T-helper 17 cell (primary cell): ENCODE results near the gene CDH4. TPM values are rescaled to one million over a fixed set of nuclear protein-coding genes. Genes with fewer than 3 reads are reported as not detected.
A peak's percentile ranks its signal among the peaks of the same experiment; 100 is the strongest.

Experiments
- ATAC-seq: fragments of 150-1000 bp; cut with Tn5 transposase; 2 replicates; pipeline ENCODE4 v1.10.0; 2021; ENCODE audit warnings: mild to moderate bottlenecking, moderate library complexity
- DNase-seq, 3 donors: peaks; one replicate each; pipeline versions ENCODE4 v3.0.0 to v3.0.0-alpha.2; 2020 to 2021
- H3K9me3 ChIP-seq: one replicate; pipeline ENCODE4 v1.7.0; 2013; ENCODE audit warnings: low read length, mild to moderate bottlenecking; ENCODE audit not compliant: control insufficient read depth, poor library complexity, severe bottlenecking
- H3K27ac Mint-ChIP-seq: one replicate; pipeline ENCODE4 v1.8.0; 2022; ENCODE audit warnings: mild to moderate bottlenecking, moderate library complexity, mixed read lengths
- H3K27me3 Mint-ChIP-seq: one replicate; pipeline ENCODE4 v1.8.0; 2022; ENCODE audit warnings: mixed read lengths
- H3K36me3 Mint-ChIP-seq: one replicate; pipeline ENCODE4 v1.8.0; 2022; ENCODE audit warnings: low read depth, mixed read lengths
- H3K4me1 Mint-ChIP-seq: one replicate; pipeline ENCODE4 v1.8.0; 2022; ENCODE audit warnings: mild to moderate bottlenecking, mixed read lengths
- H3K4me3 Mint-ChIP-seq: one replicate; pipeline ENCODE4 v1.8.0; 2022; ENCODE audit warnings: mild to moderate bottlenecking, moderate library complexity, mixed read lengths
- total RNA-seq, 4 donors: library from RNA in 2 of 4; stranded (reverse) in 2 of 4; gene quantifications; one replicate each; pipeline ENCODE4 v1.2.3 and lab custom pipeline; 2022 to 2026

Gene CDH4
- total RNA-seq, 2 donors from 2014 or later: 0.55 to 0.67 TPM

DNA sequence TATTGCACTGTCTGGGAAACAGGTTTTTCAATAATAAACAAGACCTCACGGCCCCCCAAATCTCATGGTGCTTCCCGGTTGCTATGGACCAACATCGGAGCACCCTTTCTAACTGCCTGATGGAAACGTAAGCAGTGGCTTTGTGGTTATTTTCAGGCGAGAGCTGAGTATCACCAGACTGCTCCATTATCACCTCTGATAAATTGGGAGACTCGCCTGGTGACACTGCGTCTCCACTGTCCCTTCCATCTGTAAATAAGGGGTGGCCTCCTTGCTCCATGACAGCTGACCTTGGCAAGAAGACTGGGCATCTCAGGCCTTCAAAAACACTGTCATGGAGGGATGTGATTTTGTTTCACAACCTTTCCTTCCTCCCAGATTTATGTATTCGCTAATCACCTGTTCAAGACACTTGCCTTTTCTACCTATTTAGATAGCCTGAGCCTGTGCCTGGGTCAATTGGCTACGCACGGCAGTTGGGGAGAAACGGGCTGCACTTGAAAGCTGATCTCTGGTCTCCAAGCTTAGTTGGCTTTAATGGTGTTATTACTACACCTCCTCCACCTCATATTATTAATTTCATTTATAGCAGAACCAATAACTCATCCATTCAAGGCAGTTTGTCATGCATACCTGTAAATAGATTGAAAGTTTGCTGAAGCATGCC, 17.7 kb upstream of the CDH4 start:
- Mint-ChIP-seq H3K27ac (no peak overlapping the region), H3K27me3 (peaks cover 15% of the 10 kb centered on the region), H3K36me3 (no peaks in the 10 kb centered on the region), H3K4me1 (no peaks in the 10 kb centered on the region), H3K4me3 (no peak overlapping the region)
- DNase-seq: no peak
- ATAC-seq: no peak
- H3K9me3 ChIP-seq: no peaks in the 10 kb centered on the region

DNA sequence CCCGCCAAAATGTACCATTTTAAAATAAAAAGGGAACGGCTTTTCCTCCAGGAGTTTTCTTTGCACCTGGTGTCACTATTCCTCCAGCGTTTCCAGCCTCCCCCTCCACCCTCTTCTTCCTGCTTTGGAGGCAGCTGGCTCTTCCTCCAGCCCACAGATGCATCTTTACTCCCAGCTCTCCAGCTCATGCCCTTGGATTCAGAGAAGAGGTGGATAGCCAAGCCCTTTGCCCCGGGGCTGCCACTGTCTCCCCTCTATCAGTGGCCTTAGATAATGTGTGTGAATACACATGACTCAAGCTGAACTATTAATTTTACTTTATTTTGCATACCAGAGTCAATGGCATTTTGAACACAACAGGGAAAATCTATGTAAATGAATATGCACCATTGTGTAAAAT, 15.3 kb upstream of the CDH4 start:
- H3K27me3 Mint-ChIP-seq: peaks cover 22% of the 10 kb centered on the region
- no peak for ATAC-seq

DNA sequence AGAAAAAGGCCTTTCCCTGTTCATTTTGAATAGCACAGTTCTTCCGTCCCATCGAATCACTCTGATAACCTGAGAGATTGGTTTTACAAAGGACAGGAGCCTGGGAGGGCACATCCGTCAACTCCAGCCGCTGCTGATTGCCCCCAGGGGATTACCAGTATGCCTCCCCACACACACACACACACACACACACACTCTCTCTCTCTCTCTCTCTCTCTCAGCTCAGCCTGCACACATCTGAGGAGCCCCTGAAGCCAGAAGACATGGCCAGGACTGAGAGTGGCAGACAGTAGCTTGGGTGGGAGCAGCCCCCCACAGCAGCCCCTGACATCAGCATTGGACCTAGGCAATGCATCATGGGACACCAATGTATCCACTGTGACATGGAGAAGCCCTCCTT, 13.2 kb upstream of the CDH4 start:
- ATAC-seq (no peak), DNase-seq (no peak)
- H3K27me3 Mint-ChIP-seq: peaks cover 22% of the 10 kb centered on the region
- H3K36me3 Mint-ChIP-seq: no peaks in the 10 kb centered on the region
- no peak overlapping the region for H3K4me3 Mint-ChIP-seq
- H3K9me3 ChIP-seq: no peaks in the 10 kb centered on the region
- no peak overlapping the region for H3K27ac Mint-ChIP-seq
- H3K4me1 Mint-ChIP-seq: no peaks in the 10 kb centered on the region

More for the DNA sequence above, 15.3 kb upstream of the CDH4 start:
- H3K9me3 ChIP-seq: no peaks in the 10 kb centered on the region
- H3K36me3 Mint-ChIP-seq: no peaks in the 10 kb centered on the region
- no peak overlapping the region for H3K4me3 Mint-ChIP-seq
- no peaks in the 10 kb centered on the region for H3K4me1 Mint-ChIP-seq
- no peak for DNase-seq
- H3K27ac Mint-ChIP-seq: no peak overlapping the region

DNA sequence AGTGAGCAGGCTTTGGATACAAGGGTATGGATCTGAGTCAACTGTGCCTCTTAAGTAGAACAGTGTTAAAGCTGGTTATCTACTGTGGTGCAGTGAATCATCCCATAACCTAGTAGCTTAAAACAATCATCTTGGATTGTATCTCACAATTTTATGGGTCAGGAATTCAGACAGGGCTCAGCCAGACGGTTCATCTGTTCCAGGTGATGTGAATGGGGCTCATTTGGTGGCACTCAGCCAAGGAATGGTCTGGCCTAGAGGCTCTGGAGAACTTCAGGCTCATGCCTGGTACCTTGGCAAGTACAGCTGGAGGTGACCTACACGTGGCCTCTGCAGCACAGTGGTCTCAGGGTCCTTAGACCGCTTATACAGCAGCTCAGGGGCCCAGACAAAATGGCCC, 11.2 kb upstream of the CDH4 start:
- no peaks in the 10 kb centered on the region for H3K9me3 ChIP-seq
- Mint-ChIP-seq H3K27ac (no peak overlapping the region), H3K27me3 (peaks cover 21% of the 10 kb centered on the region), H3K4me1 (no peaks in the 10 kb centered on the region), H3K36me3 (no peaks in the 10 kb centered on the region), H3K4me3 (no peak overlapping the region)
- DNase-seq (no peak), ATAC-seq (no peak)

DNA sequence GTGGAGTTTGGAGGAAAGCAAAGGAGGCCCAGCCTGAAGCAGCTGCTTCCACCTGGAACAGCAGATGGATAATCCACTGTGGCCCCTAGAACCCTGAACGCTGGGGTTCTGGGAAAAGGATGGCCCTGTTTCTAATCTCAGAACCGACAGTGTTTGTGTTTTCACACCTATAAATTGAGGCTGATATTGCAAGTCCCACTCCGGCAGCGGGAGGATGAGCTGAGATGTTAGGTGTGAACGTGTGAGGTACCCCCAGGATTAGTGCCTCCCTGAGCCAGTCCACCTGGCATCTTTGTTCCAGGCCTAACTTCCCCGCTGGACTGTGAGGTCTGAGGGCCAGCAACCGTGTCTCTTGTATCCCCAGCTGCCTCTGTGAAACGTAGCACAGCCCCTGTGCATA, 7.8 kb upstream of the CDH4 start:
- no peaks in the 10 kb centered on the region for H3K9me3 ChIP-seq
- no peak for DNase-seq
- Mint-ChIP-seq H3K4me3 (no peak overlapping the region), H3K36me3 (no peaks in the 10 kb centered on the region), H3K27me3 (peaks cover 43% of the 10 kb centered on the region), H3K4me1 (peaks cover 2% of the 10 kb centered on the region), H3K27ac (no peak overlapping the region)
- ATAC-seq: no peak

DNA sequence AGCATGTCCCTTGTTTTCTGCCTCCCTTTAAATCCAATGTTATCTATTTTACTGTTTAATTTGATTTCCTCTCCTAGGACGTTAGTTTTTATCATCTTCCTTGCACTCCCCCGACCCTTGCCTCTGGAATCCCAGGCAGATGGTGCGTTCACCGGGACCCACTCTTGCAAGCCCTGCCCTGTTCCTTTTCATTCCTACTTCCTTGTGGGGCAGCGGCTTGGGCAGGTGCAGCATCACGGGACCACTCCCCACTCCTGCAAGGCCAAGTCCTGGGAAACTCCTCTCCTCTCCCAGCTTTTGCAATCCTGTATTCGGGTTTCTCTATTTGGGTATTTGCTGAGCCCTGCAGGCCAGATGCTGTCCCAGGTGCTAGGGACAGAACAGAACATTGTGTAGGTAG, 5.8 kb upstream of the CDH4 start:
- Mint-ChIP-seq H3K4me1 (peaks cover 2% of the 10 kb centered on the region), H3K36me3 (no peaks in the 10 kb centered on the region), H3K27me3 (peaks cover 51% of the 10 kb centered on the region), H3K4me3 (no peak overlapping the region), H3K27ac (no peak overlapping the region)
- no peak for ATAC-seq
- DNase-seq: no peak
- no peaks in the 10 kb centered on the region for H3K9me3 ChIP-seq

DNA sequence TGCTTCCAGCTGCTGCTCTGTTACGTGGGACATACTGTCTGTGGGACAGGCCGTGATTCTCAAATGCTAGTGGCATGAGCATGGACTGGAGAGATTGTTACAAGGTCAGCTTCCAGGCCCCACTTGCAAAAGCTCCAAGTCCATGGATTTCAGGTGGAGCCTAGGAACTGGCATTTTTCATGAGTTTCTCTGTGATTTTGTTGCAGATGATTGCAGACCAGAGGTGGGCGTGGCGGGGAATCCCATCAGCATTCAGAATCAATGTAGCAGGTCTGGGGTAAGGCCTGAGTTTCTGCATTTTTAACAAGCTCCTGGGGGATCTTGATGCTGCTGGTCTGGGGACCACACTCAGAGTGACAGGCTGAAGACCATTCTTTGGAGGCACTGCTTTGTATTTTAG, 2.4 kb upstream of the CDH4 start:
- DNase-seq (no peak), ATAC-seq (no peak)
- H3K4me1 Mint-ChIP-seq: peaks cover 6% of the 10 kb centered on the region
- peaks cover 3% of the 10 kb centered on the region for H3K36me3 Mint-ChIP-seq
- H3K4me3 Mint-ChIP-seq: no peak overlapping the region
- H3K27me3 Mint-ChIP-seq: peaks cover 62% of the 10 kb centered on the region
- H3K9me3 ChIP-seq: no peaks in the 10 kb centered on the region
- H3K27ac Mint-ChIP-seq: no peak overlapping the region

DNA sequence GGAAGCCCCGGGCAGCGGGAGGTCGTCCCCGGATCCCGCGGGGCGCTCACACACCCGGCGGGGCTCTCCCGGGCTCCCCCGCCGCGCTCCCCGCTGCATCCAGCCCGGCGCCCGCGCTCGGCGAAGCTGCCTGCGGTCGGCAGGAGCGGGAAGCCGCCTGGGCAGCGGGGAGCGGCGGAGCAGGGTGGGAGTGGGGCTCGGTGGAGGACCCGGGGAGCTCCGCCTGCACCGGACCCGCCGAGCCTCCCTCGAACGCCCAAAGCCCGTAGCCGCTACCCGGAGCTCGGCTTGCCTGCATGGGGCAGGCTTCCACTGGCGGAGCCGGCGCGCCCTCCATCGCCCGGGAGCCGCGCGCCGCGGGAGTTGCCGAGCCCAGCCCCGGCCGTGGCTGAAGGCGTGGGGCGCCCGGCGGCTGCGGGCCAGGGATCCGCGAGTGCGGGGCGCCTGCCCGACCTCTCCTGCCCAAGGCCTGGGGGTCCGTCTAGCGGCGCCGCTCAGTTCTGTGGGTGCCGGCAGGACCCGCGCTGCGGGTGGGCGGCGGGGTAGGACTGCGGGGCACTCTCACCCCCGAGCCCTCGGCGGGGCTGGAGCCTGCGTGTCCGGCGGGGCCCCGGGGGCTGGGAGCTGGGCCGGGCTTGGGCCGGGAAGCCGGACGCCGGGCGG, 671 bp downstream of the CDH4 start:
- Mint-ChIP-seq H3K27ac (no peak overlapping the region), H3K4me3 (no peak overlapping the region), H3K36me3 (peaks cover 3% of the 10 kb centered on the region), H3K4me1 (peaks cover 4% of the 10 kb centered on the region), H3K27me3 (peaks cover 75% of the 10 kb centered on the region)
- no peak for ATAC-seq
- no peaks in the 10 kb centered on the region for H3K9me3 ChIP-seq
- no peak for DNase-seq

DNA sequence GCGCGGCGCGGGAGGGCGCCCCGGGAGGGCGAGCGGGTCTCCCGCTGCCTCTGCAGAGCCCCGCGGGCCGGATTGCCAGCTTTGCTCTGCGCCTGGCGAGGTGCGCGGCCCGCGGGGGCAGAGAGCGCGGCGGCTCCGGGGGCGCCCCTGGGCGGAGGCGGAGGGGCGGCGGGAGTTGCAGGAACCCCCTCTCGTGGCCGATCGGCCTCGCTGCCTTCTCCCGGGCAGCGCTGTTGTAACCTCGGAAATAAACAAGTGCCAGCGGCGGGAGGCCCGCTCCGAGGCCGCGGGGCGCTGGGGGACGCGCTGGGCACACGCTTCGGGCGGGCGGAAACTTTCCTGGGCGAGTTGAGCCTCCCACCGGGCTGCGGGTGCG, 1.2 kb downstream of the CDH4 start:
- Mint-ChIP-seq H3K4me3 (no peak overlapping the region), H3K36me3 (peaks cover 3% of the 10 kb centered on the region), H3K4me1 (peaks cover 4% of the 10 kb centered on the region), H3K27me3 (peaks cover 70% of the 10 kb centered on the region), H3K27ac (no peak overlapping the region)
- ATAC-seq (no peak), DNase-seq (no peak)
- no peaks in the 10 kb centered on the region for H3K9me3 ChIP-seq

DNA sequence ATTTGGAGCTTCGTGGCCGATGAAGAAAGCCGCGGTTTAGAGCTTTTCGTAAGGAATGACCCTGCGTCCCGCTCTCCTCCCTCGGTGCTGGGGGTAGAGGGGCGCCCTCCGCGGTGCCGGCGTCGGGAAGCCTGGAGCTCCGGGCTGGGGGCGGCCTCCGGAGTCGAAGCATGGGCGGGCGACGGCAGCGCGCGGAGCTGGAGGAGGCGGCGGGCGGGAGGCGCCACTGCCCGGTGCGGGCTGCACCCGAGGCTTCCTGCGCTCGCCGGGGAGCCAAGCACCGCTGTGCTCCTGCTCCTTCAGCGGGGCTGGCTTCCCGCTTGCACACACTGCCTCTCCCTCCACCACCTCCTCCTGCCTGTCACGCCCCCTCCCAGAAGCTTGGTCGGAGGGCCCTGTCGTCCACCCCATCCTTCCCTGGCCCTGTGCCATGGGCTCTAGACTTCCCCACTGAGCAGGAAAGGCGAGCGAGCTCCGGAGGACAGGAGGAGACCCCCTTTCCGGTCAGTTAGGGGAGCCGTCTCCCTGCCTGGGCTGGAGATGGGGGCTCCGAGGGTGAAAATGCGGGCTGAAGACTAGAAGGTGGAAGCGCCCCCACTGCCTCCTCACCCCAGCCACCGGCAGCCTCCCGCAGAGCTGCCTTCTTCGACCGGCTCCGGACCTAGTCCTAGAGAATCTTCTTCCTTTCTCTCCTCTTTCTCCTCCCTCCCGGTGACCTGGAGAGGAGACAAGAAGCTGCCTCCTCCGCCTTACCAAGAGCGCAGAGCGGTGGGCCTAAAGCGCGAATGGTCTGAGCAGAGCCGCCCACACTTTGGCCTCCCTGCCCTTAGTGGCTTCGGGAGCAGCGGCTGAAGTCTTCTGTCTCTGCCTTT, 1.8 kb downstream of the CDH4 start:
- DNase-seq (no peak), ATAC-seq (no peak)
- H3K4me1 Mint-ChIP-seq: peaks cover 4% of the 10 kb centered on the region
- H3K27me3 Mint-ChIP-seq: peaks cover 66% of the 10 kb centered on the region
- H3K9me3 ChIP-seq: no peaks in the 10 kb centered on the region
- no peak overlapping the region for H3K27ac Mint-ChIP-seq
- H3K4me3 Mint-ChIP-seq: peak overlapping the region; percentile 67
- peaks cover 3% of the 10 kb centered on the region for H3K36me3 Mint-ChIP-seq

DNA sequence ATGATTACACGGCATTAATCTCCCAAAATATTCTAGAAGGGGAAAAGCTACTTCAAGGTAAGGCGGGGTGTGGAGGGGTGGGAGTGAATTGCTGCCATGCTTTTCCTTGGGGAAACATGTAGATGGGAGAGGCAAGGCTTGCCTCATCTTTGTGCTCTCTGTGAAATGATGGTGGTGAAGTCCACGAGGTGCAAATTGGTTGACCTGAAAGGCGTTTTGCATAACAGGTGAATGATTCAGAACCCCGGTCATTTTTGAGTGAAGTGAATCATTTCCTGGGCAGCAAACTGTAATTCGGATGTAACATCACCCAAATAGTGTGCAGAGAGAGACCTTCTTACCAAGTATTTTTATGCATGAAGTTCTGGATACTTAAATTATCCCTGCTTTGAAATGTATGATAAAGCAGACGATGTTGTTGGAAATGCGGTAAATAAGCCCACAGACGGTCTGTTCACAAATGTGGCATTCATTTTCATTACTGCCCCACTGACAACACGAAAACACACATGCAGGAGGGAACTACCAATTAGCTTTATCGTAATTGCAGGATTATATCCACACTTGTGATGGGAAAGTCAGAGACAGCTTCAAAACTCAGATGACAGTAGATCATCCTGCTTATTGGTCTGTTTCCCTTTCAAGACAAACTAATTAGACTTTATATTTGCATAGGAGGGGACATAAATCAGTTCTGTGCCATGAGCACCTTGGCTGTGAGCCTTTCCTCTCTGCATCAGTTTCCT, 3.0 kb downstream of the CDH4 start:
- H3K27ac Mint-ChIP-seq: no peak overlapping the region
- H3K27me3 Mint-ChIP-seq: peaks cover 54% of the 10 kb centered on the region
- peaks cover 4% of the 10 kb centered on the region for H3K4me1 Mint-ChIP-seq
- H3K36me3 Mint-ChIP-seq: peaks cover 3% of the 10 kb centered on the region
- H3K9me3 ChIP-seq: no peaks in the 10 kb centered on the region
- ATAC-seq (no peak), DNase-seq (no peak)
- no peak overlapping the region for H3K4me3 Mint-ChIP-seq

DNA sequence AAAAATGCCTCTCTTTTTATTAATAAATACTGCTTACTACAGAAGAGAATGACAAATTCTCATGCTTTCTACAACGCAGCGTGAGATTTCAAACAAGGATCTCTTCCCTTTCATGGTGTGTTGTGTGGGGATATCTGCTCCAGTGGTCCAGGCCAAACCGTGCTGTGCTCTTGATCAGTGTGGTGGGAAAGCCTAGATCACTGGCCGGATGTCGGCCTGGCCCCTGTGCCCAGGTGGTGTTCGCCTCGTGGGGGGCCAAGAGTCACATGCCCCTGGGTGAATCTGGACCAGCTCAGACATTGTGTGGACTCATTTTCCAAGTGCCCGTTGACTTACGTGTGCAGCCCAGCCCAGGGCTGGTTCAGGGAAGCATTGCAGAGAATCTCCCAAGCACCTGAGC, 4.3 kb downstream of the CDH4 start:
- H3K4me3 Mint-ChIP-seq: no peak overlapping the region
- H3K9me3 ChIP-seq: no peaks in the 10 kb centered on the region
- H3K27ac Mint-ChIP-seq: no peak overlapping the region
- peaks cover 3% of the 10 kb centered on the region for H3K36me3 Mint-ChIP-seq
- ATAC-seq (no peak), DNase-seq (no peak)
- peaks cover 4% of the 10 kb centered on the region for H3K4me1 Mint-ChIP-seq
- peaks cover 43% of the 10 kb centered on the region for H3K27me3 Mint-ChIP-seq

DNA sequence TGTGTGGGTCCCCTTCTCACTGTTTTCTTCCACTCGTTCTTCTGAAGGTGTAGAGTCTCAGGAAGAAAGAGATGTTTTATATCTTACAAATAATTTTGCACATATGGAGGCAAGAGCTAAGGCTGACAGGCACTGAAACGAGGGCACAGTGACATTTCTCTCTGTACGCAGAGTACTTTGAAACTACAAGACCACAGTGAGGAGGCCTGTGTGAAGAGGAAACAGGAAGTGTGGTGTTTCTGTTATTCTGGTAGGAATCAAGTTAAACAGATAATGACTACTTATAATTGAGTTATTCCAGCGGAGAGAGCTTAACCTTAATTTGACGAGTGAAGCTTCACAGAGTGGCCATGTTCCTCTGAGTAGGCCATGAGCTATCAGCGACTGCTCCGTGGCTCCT, 4.8 kb downstream of the CDH4 start:
- DNase-seq: no peak
- H3K9me3 ChIP-seq: no peaks in the 10 kb centered on the region
- H3K27me3 Mint-ChIP-seq: peaks cover 43% of the 10 kb centered on the region
- peaks cover 3% of the 10 kb centered on the region for H3K36me3 Mint-ChIP-seq
- ATAC-seq: no peak
- H3K4me3 Mint-ChIP-seq: no peak overlapping the region
- H3K4me1 Mint-ChIP-seq: peaks cover 4% of the 10 kb centered on the region
- H3K27ac Mint-ChIP-seq: no peak overlapping the region
